Natural killer cell (primary cell): ENCODE measurements around the gene ZBED2. TPM values are rescaled to one million over a fixed set of nuclear protein-coding genes. Genes with fewer than 3 reads are reported as not detected.

ENCODE experiments used
- ATAC-seq, 3 donors: fragments of 150-1000 bp in 2 of 3; fragments of 200-7000 bp in 1 of 3; cut with Tn5 transposase; 1 replicate in 1 of 3; 2 replicates in 2 of 3; pipeline ENCODE4 v1.10.0; 2021; ENCODE audit warnings: mild to moderate bottlenecking in 2 of 3, moderate library complexity in 2 of 3
- DNase-seq, 2 donors: peaks; one replicate each; pipeline versions ENCODE4 v3.0.0 to v3.0.0-alpha.2; 2013 to 2021; ENCODE audit warnings: mixed read lengths in 1 of 2
- H3K27ac ChIP-seq: one replicate; pipeline ENCODE4 v1.5.1; 2013; ENCODE audit warnings: mild to moderate bottlenecking, low read length
- H3K27me3 ChIP-seq: one replicate; pipeline ENCODE4 v1.6.1; 2013; ENCODE audit warnings: low read length; ENCODE audit not compliant: control insufficient read depth, insufficient read depth
- H3K36me3 ChIP-seq: one replicate; pipeline ENCODE4 v1.6.1; 2013; ENCODE audit warnings: low read length; ENCODE audit not compliant: control insufficient read depth, insufficient read depth
- H3K4me1 ChIP-seq: one replicate; pipeline ENCODE4 v1.6.1; 2013; ENCODE audit warnings: low read length; ENCODE audit not compliant: control insufficient read depth, insufficient read depth
- H3K4me3 ChIP-seq: one replicate; pipeline ENCODE4 v1.5.1; 2013; ENCODE audit warnings: low read length
- H3K9me3 ChIP-seq: one replicate; pipeline ENCODE4 v1.6.1; 2013; ENCODE audit warnings: low read length; ENCODE audit not compliant: control insufficient read depth, insufficient read depth
- H3K27ac Mint-ChIP-seq, 2 donors: one replicate each; pipeline ENCODE4 v1.8.0; 2022; ENCODE audit warnings: mild to moderate bottlenecking in 2 of 2, mixed read lengths in 2 of 2, moderate library complexity in 1 of 2
- H3K27me3 Mint-ChIP-seq, 2 donors: one replicate each; pipeline ENCODE4 v1.8.0; 2022; ENCODE audit warnings: low read depth in 2 of 2, mixed read lengths in 2 of 2
- H3K36me3 Mint-ChIP-seq: one replicate; pipeline ENCODE4 v1.8.0; 2022; ENCODE audit warnings: mixed read lengths
- H3K4me1 Mint-ChIP-seq, 2 donors: one replicate each; pipeline ENCODE4 v1.8.0; 2022; ENCODE audit warnings: mixed read lengths in 2 of 2
- H3K4me3 Mint-ChIP-seq: one replicate; pipeline ENCODE4 v1.8.0; 2022; ENCODE audit warnings: mild to moderate bottlenecking, moderate library complexity, mixed read lengths
- H3K9me3 Mint-ChIP-seq, 2 donors: one replicate each; pipeline ENCODE4 v1.8.0; 2022; ENCODE audit warnings: mixed read lengths in 2 of 2
- whole genome bisulfite sequencing: methylation state at CpG from one replicate; pipeline ENCODE4 v1.1.7; 2013; ENCODE audit warnings: missing lambda C conversion rate; ENCODE audit not compliant: insufficient coverage; 5-methylcytosine and 5-hydroxymethylcytosine counted together
- intact Hi-C: fragments of 100-400 bp; cut with micrococcal nuclease; formaldehyde crosslinking; loops from one replicate; pipeline ENCODE4 v1.14.2; 2022
- total RNA-seq, 4 donors: library from RNA; stranded (reverse); fragments of 120-200 nt in 1 of 4; gene quantifications; one replicate each; pipeline versions ENCODE4 v1.2.3 to v1.2.4, GENCODE V29; 2013 to 2022
- TF ChIP-seq, protein P1 (sequence below): fragments of 200-600 bp; IDR thresholded peaks from one replicate; pipeline ENCODE4 v1.8.0; 2022; ENCODE audit warnings: antibody characterized with exemption

Gene ZBED2
- total RNA-seq, 3 donors from 2014 or later (not counting 1 experiment from before 2014, with no cell fraction given) = 0.26 TPM; not detected in 2

DNA sequence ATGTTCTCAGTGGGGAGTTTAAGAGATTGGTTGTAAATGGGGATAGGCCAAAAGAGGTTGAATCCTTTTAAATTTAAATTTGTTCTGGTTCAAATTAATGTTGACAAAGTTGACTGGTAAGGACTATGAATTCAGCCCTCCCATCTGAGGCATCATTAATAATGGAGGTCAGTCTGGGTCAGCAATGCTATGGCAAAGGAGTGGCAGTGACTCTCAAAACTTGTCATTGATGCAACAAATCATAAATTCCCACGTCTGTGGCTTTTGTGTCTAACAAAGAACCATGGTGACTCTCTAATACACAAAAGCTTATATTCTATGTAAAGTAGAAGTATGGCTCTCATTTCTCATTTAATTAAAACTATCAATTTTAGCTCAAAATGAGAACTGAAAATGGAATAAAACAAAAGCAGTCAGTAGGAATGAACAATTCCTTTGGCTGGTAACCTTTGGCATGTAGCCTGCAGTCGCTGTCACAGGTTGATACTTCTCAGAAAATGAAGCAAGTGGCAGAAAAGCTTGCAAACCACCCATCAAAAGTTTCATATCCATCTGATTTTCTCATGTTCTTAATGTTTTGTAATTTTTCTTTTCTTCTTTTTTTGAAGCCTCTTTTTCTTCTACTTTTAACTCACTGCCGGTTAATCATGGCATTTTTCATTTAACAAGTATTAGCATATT is 12.2 kb upstream of the ZBED2 start:
- 94% methylated on average over 2 of the region's 3 CpGs for WGBS
- Histone ChIP-seq H3K27me3 (no peaks in the 10 kb centered on the region), H3K27ac (peak overlapping the region; percentile 63), H3K9me3 (no peaks in the 10 kb centered on the region), H3K36me3 (peaks cover 25% of the 10 kb centered on the region), H3K4me3 (no peak overlapping the region), H3K4me1 (peaks cover 22% of the 10 kb centered on the region)
- Mint-ChIP-seq H3K27me3 (no peaks in the 10 kb centered on the region), H3K36me3 (peaks cover 13% of the 10 kb centered on the region), H3K4me3 (no peak overlapping the region), H3K27ac (peak overlapping the region; percentile 91 to 93), H3K9me3 (peaks cover 0 to 2% of the 10 kb centered on the region in 2 donors), H3K4me1 (peaks cover 46 to 52% of the 10 kb centered on the region in 2 donors)
- intact Hi-C loops = no loop called here
- ATAC-seq = no peak
- no peak for DNase-seq
- TF ChIP-seq, protein P1, sequence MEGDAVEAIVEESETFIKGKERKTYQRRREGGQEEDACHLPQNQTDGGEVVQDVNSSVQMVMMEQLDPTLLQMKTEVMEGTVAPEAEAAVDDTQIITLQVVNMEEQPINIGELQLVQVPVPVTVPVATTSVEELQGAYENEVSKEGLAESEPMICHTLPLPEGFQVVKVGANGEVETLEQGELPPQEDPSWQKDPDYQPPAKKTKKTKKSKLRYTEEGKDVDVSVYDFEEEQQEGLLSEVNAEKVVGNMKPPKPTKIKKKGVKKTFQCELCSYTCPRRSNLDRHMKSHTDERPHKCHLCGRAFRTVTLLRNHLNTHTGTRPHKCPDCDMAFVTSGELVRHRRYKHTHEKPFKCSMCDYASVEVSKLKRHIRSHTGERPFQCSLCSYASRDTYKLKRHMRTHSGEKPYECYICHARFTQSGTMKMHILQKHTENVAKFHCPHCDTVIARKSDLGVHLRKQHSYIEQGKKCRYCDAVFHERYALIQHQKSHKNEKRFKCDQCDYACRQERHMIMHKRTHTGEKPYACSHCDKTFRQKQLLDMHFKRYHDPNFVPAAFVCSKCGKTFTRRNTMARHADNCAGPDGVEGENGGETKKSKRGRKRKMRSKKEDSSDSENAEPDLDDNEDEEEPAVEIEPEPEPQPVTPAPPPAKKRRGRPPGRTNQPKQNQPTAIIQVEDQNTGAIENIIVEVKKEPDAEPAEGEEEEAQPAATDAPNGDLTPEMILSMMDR = no peak

- ATAC-seq = no peak
- H3K4me3 Mint-ChIP-seq = no peak overlapping the region
- peaks cover 16% of the 10 kb centered on the region for H3K36me3 Mint-ChIP-seq
Observed at GRCh38 chr3:111605493-111605892, 10.3 kb upstream of the ZBED2 start.

DNA sequence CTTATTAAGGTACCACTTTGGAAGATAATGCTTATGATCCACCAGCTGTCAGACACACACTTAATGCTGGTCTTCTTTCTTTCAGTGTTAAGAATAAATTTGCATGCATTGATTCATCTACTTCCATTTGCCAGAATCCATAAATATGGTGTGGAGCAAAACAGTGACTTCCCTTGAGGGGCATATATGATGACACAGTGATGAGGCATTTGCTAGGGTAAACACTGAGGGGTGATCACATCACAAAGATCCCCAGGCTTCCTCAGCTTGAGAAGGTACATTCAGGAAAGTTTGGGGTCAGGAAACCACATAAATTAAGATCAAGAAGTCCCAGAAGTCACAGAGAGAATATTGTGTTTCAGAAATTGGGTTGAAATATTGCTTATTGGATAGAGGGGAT is 9.9 kb upstream of the ZBED2 start:
- no peak overlapping the region for H3K27ac ChIP-seq
- no peaks in the 10 kb centered on the region for H3K27me3 ChIP-seq
- Mint-ChIP-seq H3K4me1 (peaks cover 31% of the 10 kb centered on the region in 2 donors), H3K27ac (no peak overlapping the region), H3K27me3 (no peaks in the 10 kb centered on the region), H3K36me3 (peaks cover 21% of the 10 kb centered on the region), H3K9me3 (peaks cover 0 to 2% of the 10 kb centered on the region in 2 donors), H3K4me3 (no peak overlapping the region)
- intact Hi-C loops = no loop called here
- peaks cover 11% of the 10 kb centered on the region for H3K4me1 ChIP-seq
- H3K9me3 ChIP-seq = no peaks in the 10 kb centered on the region
- ATAC-seq (no peak), DNase-seq (peak in 1 of 2 donors; percentile 26)
- TF ChIP-seq, protein P1 = no peak
- peaks cover 40% of the 10 kb centered on the region for H3K36me3 ChIP-seq
- H3K4me3 ChIP-seq = no peak overlapping the region

More at GRCh38 chr3:111605493-111605892, 10.3 kb upstream of the ZBED2 start:
- H3K27ac ChIP-seq = no peak overlapping the region
- H3K9me3 ChIP-seq = no peaks in the 10 kb centered on the region
- H3K27me3 ChIP-seq = no peaks in the 10 kb centered on the region
- Mint-ChIP-seq H3K27me3 (no peaks in the 10 kb centered on the region), H3K9me3 (peaks cover 0 to 2% of the 10 kb centered on the region in 2 donors), H3K27ac (peak overlapping the region in 1 of 2 donors; percentile 93), H3K4me1 (peaks cover 35 to 36% of the 10 kb centered on the region in 2 donors)
- DNase-seq = no peak
- H3K4me3 ChIP-seq = no peak overlapping the region
- intact Hi-C loops = no loop called here
- TF ChIP-seq, protein P1 = no peak
- H3K4me1 ChIP-seq = peaks cover 13% of the 10 kb centered on the region
- peaks cover 35% of the 10 kb centered on the region for H3K36me3 ChIP-seq
- WGBS = 80% methylated on average over 1 of the region's 2 CpGs

- Histone ChIP-seq H3K27ac (no peak overlapping the region), H3K4me3 (no peak overlapping the region), H3K9me3 (no peaks in the 10 kb centered on the region), H3K27me3 (no peaks in the 10 kb centered on the region), H3K36me3 (peaks cover 43% of the 10 kb centered on the region), H3K4me1 (peaks cover 7% of the 10 kb centered on the region)
- ATAC-seq (no peak), DNase-seq (no peak)
- H3K27ac Mint-ChIP-seq = peak overlapping the region in 1 of 2 donors; percentile 9
- intact Hi-C loops = no loop called here
- 76% methylated on average over 2 of the region's 2 CpGs for WGBS
- no peak overlapping the region for H3K4me3 Mint-ChIP-seq
- peaks cover 0 to 2% of the 10 kb centered on the region in 2 donors for H3K9me3 Mint-ChIP-seq
- peaks cover 26% of the 10 kb centered on the region for H3K36me3 Mint-ChIP-seq
- no peaks in the 10 kb centered on the region for H3K27me3 Mint-ChIP-seq
- H3K4me1 Mint-ChIP-seq = peaks cover 23% of the 10 kb centered on the region in 2 donors
- TF ChIP-seq, protein P1 = no peak
Observed at GRCh38 chr3:111604119-111604518, 9.0 kb upstream of the ZBED2 start.
